Vagina (tissue), 2 donors: ENCODE measurements around the gene KRTAP1-4.
"Not testable (repeated sequence)": the region's sequence is repeated elsewhere in the genome, so short reads cannot be mapped to it uniquely, and the experiment has no call there.

Experiments
- POLR2AphosphoS5 ChIP-seq, 2 donors: sonication (generic); formaldehyde crosslinking; IDR thresholded peaks; one replicate each; pipeline ENCODE4 v1.9.0; 2017; ENCODE audit warnings: antibody characterized with exemption in 2 of 2, mild to moderate bottlenecking in 2 of 2, low read depth in 1 of 2; ENCODE audit not compliant: insufficient read depth in 1 of 2
- TF ChIP-seq, protein P1 (sequence below), 3 experiments: fragments of 450-650 bp in 2 of 3; fragments of 200-600 bp in 1 of 3; sonication (generic) in 1 of 3; IDR thresholded peaks; one replicate each; pipeline ENCODE4 v1.5.1; 2017 to 2019; ENCODE audit warnings: antibody characterized with exemption in 3 of 3, mild to moderate bottlenecking in 2 of 3, moderate library complexity in 2 of 3

DNA sequence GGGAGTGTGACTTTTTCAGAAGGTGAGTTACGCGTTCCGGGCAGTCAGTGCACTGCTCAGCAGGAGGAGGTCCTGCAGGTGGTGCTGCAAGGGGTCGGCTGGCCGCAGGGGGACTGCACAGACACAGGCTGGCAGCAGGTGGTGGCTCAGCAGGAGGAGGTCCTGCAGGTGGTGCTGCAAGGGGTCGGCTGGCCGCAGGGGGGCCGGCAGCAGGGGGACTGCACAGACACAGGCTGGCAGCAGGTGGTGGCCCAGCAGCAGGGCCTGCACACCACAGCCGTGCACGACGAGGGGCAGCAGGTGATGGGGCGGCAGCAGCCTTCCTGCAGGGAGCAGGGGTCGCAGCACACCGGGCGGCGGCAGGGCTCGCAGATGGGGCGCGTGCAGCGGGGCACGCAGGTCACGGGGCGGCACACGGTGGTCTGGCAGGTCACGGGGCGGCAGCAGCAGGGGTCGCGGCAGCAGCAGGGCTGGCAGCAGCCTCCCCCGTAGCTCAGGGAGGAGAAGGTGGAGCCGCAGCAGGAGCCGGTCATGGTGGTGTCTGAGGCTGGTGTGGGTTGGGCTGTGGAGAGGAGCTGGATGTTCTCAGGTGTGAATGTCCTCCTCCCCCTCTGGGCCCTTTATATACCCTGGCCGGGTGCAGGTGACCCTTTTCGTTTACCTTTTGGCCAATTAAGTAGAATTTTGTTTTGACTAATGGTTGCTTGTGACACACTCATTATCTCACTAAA is 16.9 kb upstream of the KRTAP1-4 start, which contains the start of gene KRTAP2-1:
- TF ChIP-seq, protein P1, sequence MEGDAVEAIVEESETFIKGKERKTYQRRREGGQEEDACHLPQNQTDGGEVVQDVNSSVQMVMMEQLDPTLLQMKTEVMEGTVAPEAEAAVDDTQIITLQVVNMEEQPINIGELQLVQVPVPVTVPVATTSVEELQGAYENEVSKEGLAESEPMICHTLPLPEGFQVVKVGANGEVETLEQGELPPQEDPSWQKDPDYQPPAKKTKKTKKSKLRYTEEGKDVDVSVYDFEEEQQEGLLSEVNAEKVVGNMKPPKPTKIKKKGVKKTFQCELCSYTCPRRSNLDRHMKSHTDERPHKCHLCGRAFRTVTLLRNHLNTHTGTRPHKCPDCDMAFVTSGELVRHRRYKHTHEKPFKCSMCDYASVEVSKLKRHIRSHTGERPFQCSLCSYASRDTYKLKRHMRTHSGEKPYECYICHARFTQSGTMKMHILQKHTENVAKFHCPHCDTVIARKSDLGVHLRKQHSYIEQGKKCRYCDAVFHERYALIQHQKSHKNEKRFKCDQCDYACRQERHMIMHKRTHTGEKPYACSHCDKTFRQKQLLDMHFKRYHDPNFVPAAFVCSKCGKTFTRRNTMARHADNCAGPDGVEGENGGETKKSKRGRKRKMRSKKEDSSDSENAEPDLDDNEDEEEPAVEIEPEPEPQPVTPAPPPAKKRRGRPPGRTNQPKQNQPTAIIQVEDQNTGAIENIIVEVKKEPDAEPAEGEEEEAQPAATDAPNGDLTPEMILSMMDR (IDR thresholded peaks at IDR 0.05), result not testable (repeated sequence)
- not testable (repeated sequence) for TF ChIP-seq POLR2AphosphoS5 (IDR thresholded peaks at IDR 0.05; ENCODE audit: insufficient read depth in 1 of 2, low read depth in 1 of 2)
